Testis (tissue), 2 donors: Measurements from ENCODE around the gene SLAMF8.
A peak's percentile ranks its signal among the peaks of the same experiment; 100 is the strongest.

Source experiments
- POLR2A ChIP-seq: fragments of 450-650 bp; IDR thresholded peaks from one replicate; pipeline ENCODE4 v1.6.1; 2017; ENCODE audit warnings: antibody characterized with exemption, mild to moderate bottlenecking, moderate library complexity
- TF ChIP-seq, protein P1 (sequence below), 3 experiments: fragments of 450-650 bp in 2 of 3; fragments of 200-600 bp in 1 of 3; sonication (generic) in 1 of 3; IDR thresholded peaks; one replicate each; pipeline ENCODE4 v1.5.1; 2016 to 2019; ENCODE audit warnings: antibody characterized with exemption in 3 of 3, mild to moderate bottlenecking in 2 of 3, moderate library complexity in 1 of 3

GRCh38 chr1:159790237-159790917 lies 36.3 kb upstream of the SLAMF8 start:
- TF ChIP-seq, protein P1, sequence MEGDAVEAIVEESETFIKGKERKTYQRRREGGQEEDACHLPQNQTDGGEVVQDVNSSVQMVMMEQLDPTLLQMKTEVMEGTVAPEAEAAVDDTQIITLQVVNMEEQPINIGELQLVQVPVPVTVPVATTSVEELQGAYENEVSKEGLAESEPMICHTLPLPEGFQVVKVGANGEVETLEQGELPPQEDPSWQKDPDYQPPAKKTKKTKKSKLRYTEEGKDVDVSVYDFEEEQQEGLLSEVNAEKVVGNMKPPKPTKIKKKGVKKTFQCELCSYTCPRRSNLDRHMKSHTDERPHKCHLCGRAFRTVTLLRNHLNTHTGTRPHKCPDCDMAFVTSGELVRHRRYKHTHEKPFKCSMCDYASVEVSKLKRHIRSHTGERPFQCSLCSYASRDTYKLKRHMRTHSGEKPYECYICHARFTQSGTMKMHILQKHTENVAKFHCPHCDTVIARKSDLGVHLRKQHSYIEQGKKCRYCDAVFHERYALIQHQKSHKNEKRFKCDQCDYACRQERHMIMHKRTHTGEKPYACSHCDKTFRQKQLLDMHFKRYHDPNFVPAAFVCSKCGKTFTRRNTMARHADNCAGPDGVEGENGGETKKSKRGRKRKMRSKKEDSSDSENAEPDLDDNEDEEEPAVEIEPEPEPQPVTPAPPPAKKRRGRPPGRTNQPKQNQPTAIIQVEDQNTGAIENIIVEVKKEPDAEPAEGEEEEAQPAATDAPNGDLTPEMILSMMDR (IDR thresholded peaks at IDR 0.05) = peak in 2 of 3 experiments; percentile 43 to 49
- TF ChIP-seq POLR2A = no peak
